Measurements from ENCODE around the gene KMT5B. TPM values are rescaled to one million over a fixed set of nuclear protein-coding genes. Genes with fewer than 3 reads are reported as not detected.

KMT5B gene
- total and polyA plus RNA-seq, 2 donors (not counting 1 experiment from before 2014, with no cell fraction given), result 13.4 to 77.8 TPM

- Histone ChIP-seq H3K4me2 (replicated peaks; ENCODE audit: low read depth, low read length, poor library complexity, severe bottlenecking) (peak overlapping the region; percentile 70), H3K27me3 (replicated peaks in 1 of 4; ENCODE audit: control extremely low read depth in 1 of 4, control insufficient read depth in 3 of 4, insufficient read depth in 4 of 4, low read length in 3 of 4) (peaks cover 0 to 29% (median 18%) of the 10 kb centered on the region in 4 experiments), H3K4me1 (ENCODE audit: control insufficient read depth in 2 of 2, insufficient read depth in 2 of 2, low read length in 2 of 2) (peaks cover 10 to 15% of the 10 kb centered on the region in 2 donors), H3K36me3 (replicated peaks in 1 of 2; ENCODE audit: control extremely low read depth in 1 of 2, control insufficient read depth in 1 of 2, extremely low read depth in 1 of 2, insufficient read depth in 2 of 2, low read length in 1 of 2) (no peaks in the 10 kb centered on the region), H3K79me2 (ENCODE audit: control insufficient read depth, insufficient read depth, low read length) (no peaks in the 10 kb centered on the region), H3K9me3 (ENCODE audit: control extremely low read depth in 1 of 3, control insufficient read depth in 2 of 3, insufficient read depth in 1 of 3, low read length in 2 of 3) (peaks cover 0 to 20% (median 0%) of the 10 kb centered on the region in 3 donors), H2AFZ (ENCODE audit: insufficient read depth, low read depth, low read length, poor library complexity, severe bottlenecking) (peak overlapping the region; percentile 42), H3K9ac (ENCODE audit: low read length) (no peak overlapping the region), H4K20me1 (ENCODE audit: control insufficient read depth, insufficient read depth, low read length, poor library complexity, severe bottlenecking) (no peaks in the 10 kb centered on the region), H3K27ac (ENCODE audit: low read length in 2 of 2) (no peak overlapping the region), H3K4me3 (ENCODE audit: control extremely low read depth in 1 of 5, extremely low read depth in 1 of 5, insufficient read depth in 1 of 5, low read depth in 2 of 5, low read length in 4 of 5) (peak overlapping the region in 1 of 5 experiments; percentile 33)
- peaks cover 6% of the 10 kb centered on the region for H3K4me1 Mint-ChIP-seq
- no peak overlapping the region for H3K4me3 Mint-ChIP-seq
- WGBS (ENCODE audit: insufficient coverage), result 16% methylated on average over 43 of the region's 48 CpGs
- intact Hi-C loops (cut with micrococcal nuclease), result no loop called here
- DNase-seq (peak; percentile 19), ATAC-seq (ENCODE audit: low read depth) (peak; percentile 17)
- CTCF ChIA-PET, result interaction anchor here (1.0 to 1.7 kb wide), 2 partner anchors 8 to 12 kb away, joined by 3 to 4 read pairs; no protein-coding TSS in a partner anchor
- H3K27me3 Mint-ChIP-seq, result peaks cover 16% of the 10 kb centered on the region
- POLR2A ChIA-PET, result no interaction called here
- TF ChIP-seq CTCF (IDR thresholded peaks at IDR 0.05) (no peak), EZH2 (IDR thresholded peaks at IDR 0.05; ENCODE audit: borderline replicate concordance, insufficient read depth, low read depth, low read length, poor library complexity, severe bottlenecking) (no peak)
- H3K27ac Mint-ChIP-seq, result no peak overlapping the region
- H3K9me3 Mint-ChIP-seq (ENCODE audit: insufficient read depth), result peaks cover 5% of the 10 kb centered on the region
Observed at GRCh38 chr11:68127714-68128681, 85.1 kb downstream of the KMT5B start.

- 93% methylated on average over 3 of the region's 4 CpGs for WGBS (ENCODE audit: insufficient coverage)
- Histone ChIP-seq H3K79me2 (ENCODE audit: control insufficient read depth, insufficient read depth, low read length) (peaks cover 2% of the 10 kb centered on the region), H3K4me1 (ENCODE audit: control insufficient read depth in 2 of 2, insufficient read depth in 2 of 2, low read length in 2 of 2) (peaks cover 21% of the 10 kb centered on the region in 2 donors), H3K4me2 (replicated peaks; ENCODE audit: low read depth, low read length, poor library complexity, severe bottlenecking) (no peak overlapping the region), H3K9ac (ENCODE audit: low read length) (no peak overlapping the region), H4K20me1 (ENCODE audit: control insufficient read depth, insufficient read depth, low read length, poor library complexity, severe bottlenecking) (no peaks in the 10 kb centered on the region), H3K4me3 (ENCODE audit: control extremely low read depth in 1 of 5, extremely low read depth in 1 of 5, insufficient read depth in 1 of 5, low read depth in 2 of 5, low read length in 4 of 5) (no peak overlapping the region), H3K9me3 (ENCODE audit: control extremely low read depth in 1 of 3, control insufficient read depth in 2 of 3, insufficient read depth in 1 of 3, low read length in 2 of 3) (peaks cover 0 to 8% (median 0%) of the 10 kb centered on the region in 3 donors), H3K36me3 (replicated peaks in 1 of 2; ENCODE audit: control extremely low read depth in 1 of 2, control insufficient read depth in 1 of 2, extremely low read depth in 1 of 2, insufficient read depth in 2 of 2, low read length in 1 of 2) (no peaks in the 10 kb centered on the region), H3K27me3 (replicated peaks in 1 of 4; ENCODE audit: control extremely low read depth in 1 of 4, control insufficient read depth in 3 of 4, insufficient read depth in 4 of 4, low read length in 3 of 4) (peaks cover 0 to 25% (median 18%) of the 10 kb centered on the region in 4 experiments), H3K27ac (ENCODE audit: low read length in 2 of 2) (no peak overlapping the region), H2AFZ (ENCODE audit: insufficient read depth, low read depth, low read length, poor library complexity, severe bottlenecking) (no peak overlapping the region)
- ChIA-PET POLR2A (interaction anchor here (0.7 kb wide), 1 partner anchor 21 kb away, joined by 3 read pairs; no protein-coding TSS in a partner anchor), CTCF (no interaction called here)
- DNase-seq, result no peak
- peaks cover 14% of the 10 kb centered on the region for H3K4me1 Mint-ChIP-seq
- intact Hi-C loops (cut with micrococcal nuclease), result no loop called here
- H3K27ac Mint-ChIP-seq, result no peak overlapping the region
- peaks cover 14% of the 10 kb centered on the region for H3K27me3 Mint-ChIP-seq
- no peak overlapping the region for H3K4me3 Mint-ChIP-seq
- no peaks in the 10 kb centered on the region for H3K9me3 Mint-ChIP-seq (ENCODE audit: insufficient read depth)
- TF ChIP-seq CTCF (IDR thresholded peaks at IDR 0.05), result no peak
- no peak for TF ChIP-seq EZH2 (IDR thresholded peaks at IDR 0.05; ENCODE audit: borderline replicate concordance, insufficient read depth, low read depth, low read length, poor library complexity, severe bottlenecking)
- ATAC-seq (ENCODE audit: low read depth), result no peak
Observed at GRCh38 chr11:68125164-68125563, 87.9 kb downstream of the KMT5B start.

Data from B cell (primary cell).